ENCODE results near the gene ZNF276.
"Not testable (repeated sequence)": the region's sequence is repeated elsewhere in the genome, so short reads cannot be mapped to it uniquely, and the experiment has no call there.

The ZNF276 gene

GRCh38 chr16:89764711-89765201 lies 43.4 kb downstream of the ZNF276 start:
- no peak overlapping the region for H3K4me3 ChIP-seq (ENCODE audit: low read depth, low read length)
- no peak for DNase-seq (ENCODE audit: low read depth)

GRCh38 chr16:89765292-89765830 lies 44.0 kb downstream of the ZNF276 start:
- H3K4me3 ChIP-seq (ENCODE audit: low read depth, low read length) = no peak overlapping the region
- no peak for DNase-seq (ENCODE audit: low read depth)

- no peak for DNase-seq (ENCODE audit: low read depth)
- H3K4me3 ChIP-seq (ENCODE audit: low read depth, low read length) = no peak overlapping the region
Observed at GRCh38 chr16:89770367-89770766, 49.0 kb downstream of the ZNF276 start.

- no peak overlapping the region for H3K4me3 ChIP-seq (ENCODE audit: low read depth, low read length)
- DNase-seq (ENCODE audit: low read depth) = no peak
Observed at GRCh38 chr16:89775223-89775622, 53.9 kb downstream of the ZNF276 start.

- DNase-seq (ENCODE audit: low read depth); H3K4me3 ChIP-seq (ENCODE audit: low read depth, low read length): not testable (repeated sequence)
Observed at GRCh38 chr16:89778211-89778610, 56.9 kb downstream of the ZNF276 start.

GRCh38 chr16:89779231-89779908 lies 58.0 kb downstream of the ZNF276 start:
- no peak for DNase-seq (ENCODE audit: low read depth)
- no peak overlapping the region for H3K4me3 ChIP-seq (ENCODE audit: low read depth, low read length)

- DNase-seq (ENCODE audit: low read depth) = no peak
- H3K4me3 ChIP-seq (ENCODE audit: low read depth, low read length) = no peak overlapping the region
Observed at GRCh38 chr16:89779909-89780305, 58.6 kb downstream of the ZNF276 start.

GRCh38 chr16:89782489-89782888 lies 61.2 kb downstream of the ZNF276 start:
- no peak for DNase-seq (ENCODE audit: low read depth)
- no peak overlapping the region for H3K4me3 ChIP-seq (ENCODE audit: low read depth, low read length)

- not testable (repeated sequence) for DNase-seq (ENCODE audit: low read depth); H3K4me3 ChIP-seq (ENCODE audit: low read depth, low read length)
Observed at GRCh38 chr16:89783952-89784351, 62.6 kb downstream of the ZNF276 start.

- H3K4me3 ChIP-seq (ENCODE audit: low read depth, low read length) = no peak overlapping the region
- no peak for DNase-seq (ENCODE audit: low read depth)
Observed at GRCh38 chr16:89784406-89784805, 63.1 kb downstream of the ZNF276 start.

GRCh38 chr16:89785523-89786155 lies 64.3 kb downstream of the ZNF276 start:
- no peak overlapping the region for H3K4me3 ChIP-seq (ENCODE audit: low read depth, low read length)
- DNase-seq (ENCODE audit: low read depth) = no peak

- no peak for DNase-seq (ENCODE audit: low read depth)
- H3K4me3 ChIP-seq (ENCODE audit: low read depth, low read length) = no peak overlapping the region
Observed at GRCh38 chr16:89786474-89787364, 65.4 kb downstream of the ZNF276 start.

GRCh38 chr16:89787365-89787805 lies 66.0 kb downstream of the ZNF276 start:
- no peak for DNase-seq (ENCODE audit: low read depth)
- H3K4me3 ChIP-seq (ENCODE audit: low read depth, low read length) = no peak overlapping the region

Data from skeletal muscle cell (primary cell).